GM19023 (cell line): ENCODE results near the gene WFDC1.

Experiments
- ATAC-seq: cut with Tn5 transposase; IDR thresholded peaks from one replicate; pipeline ENCODE4 v1.9.1; 2021; ENCODE audit warnings: mild to moderate bottlenecking, moderate library complexity; ENCODE audit not compliant: unreplicated experiment

Gene WFDC1

DNA sequence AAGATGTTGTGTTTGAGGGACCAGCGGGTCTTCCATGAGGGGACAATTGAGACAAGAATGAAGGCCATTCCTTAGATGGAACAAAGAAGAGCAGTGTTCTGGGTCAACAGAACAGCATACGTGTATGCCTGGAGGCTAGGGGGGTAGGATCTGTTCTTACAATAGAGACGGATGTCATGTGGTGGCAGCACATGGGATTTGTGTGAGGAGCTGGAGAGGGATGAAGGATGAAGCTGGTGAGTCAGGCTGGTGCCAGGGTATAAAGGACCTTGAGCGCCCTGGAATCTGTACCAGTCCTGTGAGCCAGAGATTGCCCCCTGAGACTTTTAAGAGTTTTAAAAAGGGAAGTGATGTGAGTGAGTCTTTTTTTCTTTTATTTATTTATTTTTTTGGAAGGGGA, 22.8 kb upstream of the WFDC1 start:
- no peak for ATAC-seq

DNA sequence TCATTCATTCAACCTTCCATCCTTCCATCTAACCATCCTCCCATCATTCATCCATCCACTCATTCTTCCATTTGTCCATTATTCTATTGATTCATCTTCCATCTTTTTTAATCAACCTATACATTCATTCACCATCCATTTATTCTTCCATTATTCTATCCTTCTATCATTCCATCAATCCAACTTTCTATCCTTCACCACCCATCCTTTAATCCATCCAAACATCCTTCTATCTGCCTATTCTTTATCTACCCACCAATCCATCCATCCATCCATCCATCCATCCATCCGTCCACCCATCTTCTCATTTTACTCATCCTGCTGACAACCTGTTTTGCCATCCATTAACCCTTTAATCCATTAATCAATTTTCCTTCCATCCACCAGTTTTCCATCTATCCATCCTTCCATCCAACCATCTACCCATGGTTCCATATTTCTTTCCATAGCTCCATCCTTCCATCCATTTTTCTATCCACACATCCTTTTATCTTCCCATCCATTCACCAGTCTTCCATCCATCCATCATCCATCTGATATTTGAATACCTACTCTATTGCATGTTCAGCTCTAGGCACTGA, 21.8 kb upstream of the WFDC1 start:
- ATAC-seq: no peak

DNA sequence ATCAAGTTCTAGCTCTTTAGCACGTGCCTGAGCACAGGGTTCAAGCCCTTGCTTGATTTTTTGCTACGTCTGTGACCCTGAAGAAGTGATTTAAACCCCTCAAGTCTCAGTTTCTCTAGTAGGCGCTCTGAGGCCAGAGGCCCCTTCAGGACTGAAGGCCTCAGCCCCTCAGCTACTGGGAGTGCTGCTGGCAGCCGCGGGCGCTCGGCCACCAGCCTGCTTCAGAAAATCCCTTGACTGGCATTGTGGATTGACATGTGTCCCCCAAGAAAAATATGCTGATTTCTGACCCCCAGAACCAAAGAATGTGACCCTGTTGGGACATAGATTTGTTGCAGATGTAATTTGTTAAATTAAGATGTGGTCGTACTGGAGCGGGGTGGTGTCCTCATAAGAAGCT, 20.2 kb upstream of the WFDC1 start:
- ATAC-seq: no peak

DNA sequence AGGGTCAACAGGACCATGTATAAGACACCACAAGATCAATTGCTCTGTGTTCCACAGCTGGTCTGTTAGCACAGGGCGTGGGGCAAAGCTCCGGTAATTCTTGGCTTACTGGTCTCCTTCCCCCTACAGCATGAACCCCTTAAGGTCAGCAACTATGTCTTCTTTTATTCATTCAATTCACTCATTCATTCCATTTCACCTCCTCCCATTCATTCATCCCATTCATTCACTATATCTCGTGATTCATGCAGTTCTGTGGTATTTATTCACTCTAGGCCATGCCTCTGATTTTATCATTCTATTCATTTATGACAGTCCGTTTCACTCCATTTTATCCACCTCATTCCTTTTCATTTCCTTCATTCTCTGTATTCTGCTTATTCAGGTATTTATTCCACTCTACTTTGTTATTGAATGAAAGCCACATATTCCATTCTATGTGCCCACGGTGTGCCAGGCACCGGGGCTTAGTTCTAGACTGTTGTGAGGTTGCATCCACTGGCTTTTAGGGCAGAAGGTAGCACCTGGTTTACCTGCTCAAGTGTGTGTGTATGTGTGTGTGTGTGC, 19.0 kb upstream of the WFDC1 start:
- ATAC-seq: no peak

DNA sequence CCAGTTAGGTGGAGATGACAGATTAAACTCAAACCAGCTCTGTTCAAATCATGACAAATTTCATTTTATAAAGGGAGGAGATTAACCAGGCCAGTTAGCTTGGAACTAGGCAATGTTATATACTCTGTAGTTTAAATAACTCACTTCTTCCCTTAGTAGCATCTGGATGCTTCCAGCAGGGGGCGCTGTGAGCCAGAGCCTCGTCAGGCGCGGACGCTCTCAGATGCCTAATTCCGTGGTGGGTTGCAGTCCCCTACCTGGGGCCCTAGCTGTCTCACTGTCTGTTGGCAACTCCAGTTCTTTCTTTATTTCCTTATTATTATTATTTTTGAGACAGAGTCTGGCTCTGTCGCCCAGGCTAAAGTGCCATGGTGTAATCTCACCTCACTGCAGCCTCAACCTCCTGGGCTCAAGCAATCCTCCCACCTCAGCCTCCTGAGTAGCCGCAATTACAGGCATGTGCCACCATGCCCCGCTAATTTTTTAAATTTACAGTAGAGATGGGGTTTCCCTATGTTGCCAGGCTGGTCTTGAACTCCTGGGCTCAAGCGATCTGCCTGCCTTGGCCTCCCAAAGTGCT, 17.3 kb upstream of the WFDC1 start:
- ATAC-seq: no peak

DNA sequence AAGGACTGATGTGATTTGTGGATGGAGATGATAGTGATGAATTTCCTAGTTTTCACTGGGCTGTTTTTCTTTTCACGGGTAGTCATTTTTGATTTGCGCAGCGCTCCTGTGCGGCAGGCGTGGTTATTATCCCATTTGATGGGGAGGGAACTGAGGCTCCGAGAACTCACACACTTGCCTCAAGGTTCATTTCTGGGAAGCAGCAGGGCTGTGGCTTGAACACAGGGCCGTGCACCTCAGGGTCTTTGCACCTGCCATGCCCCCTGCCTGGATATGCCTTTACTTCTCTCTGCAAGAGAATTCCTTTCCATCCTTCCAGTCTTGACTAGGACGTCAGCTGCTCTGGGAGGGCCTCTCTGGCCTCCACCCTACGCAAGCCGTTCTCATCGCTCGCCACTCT, 16.3 kb upstream of the WFDC1 start:
- ATAC-seq: no peak

DNA sequence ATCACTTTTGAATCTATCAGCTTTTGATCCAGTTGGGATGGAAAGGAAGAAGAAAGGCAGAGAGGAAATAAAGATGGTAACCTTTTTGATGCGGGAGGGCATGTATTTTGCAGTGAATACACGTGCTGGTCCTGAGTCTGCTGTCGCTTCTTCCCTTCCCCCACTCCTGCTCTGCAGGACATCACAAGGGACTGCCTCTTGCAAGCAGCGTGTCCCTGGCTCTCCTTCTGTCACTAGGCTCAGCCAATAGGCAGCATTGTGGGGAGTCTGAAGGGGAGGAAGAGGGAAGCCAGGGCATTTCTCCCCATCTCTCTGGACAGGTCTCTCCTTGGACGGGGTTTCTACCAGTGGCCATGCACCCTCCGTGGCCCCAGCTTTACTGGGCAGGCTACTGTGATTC, 15.7 kb upstream of the WFDC1 start:
- no peak for ATAC-seq

DNA sequence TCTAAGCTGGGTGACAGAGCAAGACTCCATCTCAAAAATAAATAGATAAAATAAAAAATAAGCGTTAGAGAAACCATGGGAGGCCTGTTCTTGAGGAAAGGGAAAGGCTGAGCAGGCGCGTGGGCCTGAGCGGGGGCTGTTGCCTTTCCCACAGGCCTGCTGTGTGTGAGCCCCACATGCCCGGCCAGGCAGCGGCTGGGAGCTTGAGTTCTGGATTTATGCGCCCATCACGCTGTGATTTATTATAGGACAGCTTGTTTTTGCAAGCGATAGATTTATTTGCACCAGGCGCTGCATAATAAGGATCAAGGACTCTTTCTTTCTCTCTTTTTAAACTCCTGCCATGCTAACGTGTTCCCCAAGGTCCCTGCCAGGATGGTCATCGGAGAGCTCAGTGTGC, 14.8 kb upstream of the WFDC1 start:
- no peak for ATAC-seq

DNA sequence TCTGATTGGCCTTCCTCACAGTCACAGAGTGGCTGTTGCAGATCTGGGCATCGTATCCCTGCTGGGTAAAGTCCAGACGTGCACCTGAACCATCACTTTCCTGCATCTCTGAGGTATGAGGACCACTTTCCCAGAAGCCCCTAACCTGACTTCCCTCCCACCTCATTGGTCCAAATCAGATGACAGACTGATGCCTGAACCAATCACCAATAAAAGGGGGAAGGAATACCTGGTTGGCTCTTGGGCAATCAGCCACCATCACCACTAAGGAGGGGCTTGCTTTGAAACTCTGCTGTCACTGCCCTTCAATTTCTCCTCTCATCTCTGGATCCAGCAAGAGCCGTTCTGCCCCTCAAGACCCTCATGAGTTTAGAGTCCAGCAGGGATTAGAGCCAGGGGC, 13.6 kb upstream of the WFDC1 start:
- no peak for ATAC-seq

DNA sequence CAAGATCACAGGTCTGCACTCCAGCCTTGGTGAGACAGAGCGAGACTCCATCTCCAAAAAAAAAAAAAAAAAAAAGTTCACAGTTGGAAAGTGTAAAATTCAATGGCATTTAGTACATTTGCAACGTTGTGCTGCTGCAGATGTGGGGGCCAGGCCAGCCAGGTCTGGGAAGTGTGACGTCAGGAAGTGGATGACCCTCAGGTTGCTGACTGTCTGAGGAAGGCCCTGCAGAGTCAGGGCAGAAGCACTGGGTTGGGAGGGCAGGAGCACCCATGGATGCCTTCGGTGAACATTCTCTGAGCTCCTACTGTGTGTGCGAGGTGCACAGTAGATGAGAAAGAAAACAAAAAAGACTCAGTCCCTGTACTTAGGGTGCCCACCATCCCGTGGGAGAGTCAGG, 12.1 kb upstream of the WFDC1 start:
- no peak for ATAC-seq

DNA sequence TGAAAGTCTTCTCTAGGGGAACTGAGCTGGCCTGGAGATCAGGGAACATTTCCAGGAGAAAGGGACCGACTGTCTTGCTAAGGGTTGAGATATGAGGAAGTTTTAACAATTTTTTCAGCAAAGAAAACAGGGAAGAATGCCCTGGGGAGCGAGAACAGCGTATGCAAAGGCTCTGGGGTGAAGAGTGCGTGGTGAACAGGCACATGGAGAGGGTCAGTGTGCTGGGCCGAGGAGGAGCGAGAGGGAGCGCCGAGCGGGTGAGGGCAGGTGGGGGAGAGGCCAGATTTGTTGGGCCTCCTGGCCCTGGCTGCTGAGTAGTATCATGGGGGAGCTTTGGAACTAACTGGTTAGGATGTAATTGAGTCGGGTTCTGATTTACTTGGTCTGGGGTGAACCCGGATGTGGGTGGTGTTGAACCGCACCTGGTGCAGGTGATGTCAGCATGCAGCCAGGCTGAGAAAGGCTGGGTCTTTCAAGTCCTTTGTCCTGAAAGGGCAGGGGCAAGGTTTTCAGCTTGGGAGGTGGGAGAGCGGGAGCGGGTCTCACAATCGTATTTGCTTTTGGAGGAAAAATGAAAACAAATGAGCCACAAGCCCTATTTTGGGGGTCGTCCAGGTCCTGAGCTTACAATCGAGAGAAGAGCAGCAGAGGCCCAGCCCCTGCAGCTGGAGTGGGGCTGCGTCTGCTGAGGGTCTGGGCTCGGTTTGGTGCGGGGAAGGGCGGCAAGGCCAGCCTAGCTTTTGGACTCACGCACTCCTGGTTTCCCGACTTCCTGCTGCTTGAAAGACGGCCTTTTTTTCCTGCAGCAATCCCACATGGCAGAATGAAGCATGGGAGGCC, 11.1 kb upstream of the WFDC1 start:
- no peak for ATAC-seq

DNA sequence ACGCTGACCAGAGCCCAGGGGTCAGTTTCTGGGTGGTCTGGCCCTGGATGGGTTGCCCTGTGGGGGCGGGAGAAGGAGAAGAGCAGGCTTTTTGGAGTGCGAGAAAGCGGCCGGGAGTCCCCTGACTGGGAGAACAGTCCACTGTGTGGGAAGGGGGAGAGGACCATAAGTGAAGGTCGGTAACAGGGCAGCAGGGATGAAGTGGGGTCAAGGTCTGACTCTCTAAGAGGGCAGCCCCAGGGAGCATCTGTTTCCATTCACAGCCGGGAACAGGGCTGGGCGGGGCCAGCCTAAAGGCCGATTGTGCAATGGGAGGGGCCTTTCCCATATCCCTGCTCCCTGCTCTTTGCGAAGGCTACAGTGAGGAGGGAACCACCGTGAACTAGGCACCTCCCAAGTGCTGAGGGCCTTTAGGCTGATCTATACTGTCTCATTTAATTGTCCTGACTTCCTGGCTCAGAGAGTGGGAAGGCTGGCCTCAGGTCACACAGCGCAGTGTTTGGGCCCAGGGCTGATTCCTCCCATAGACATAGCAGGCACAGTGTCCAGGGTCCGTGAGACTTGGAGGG, 10.4 kb upstream of the WFDC1 start:
- no peak for ATAC-seq

DNA sequence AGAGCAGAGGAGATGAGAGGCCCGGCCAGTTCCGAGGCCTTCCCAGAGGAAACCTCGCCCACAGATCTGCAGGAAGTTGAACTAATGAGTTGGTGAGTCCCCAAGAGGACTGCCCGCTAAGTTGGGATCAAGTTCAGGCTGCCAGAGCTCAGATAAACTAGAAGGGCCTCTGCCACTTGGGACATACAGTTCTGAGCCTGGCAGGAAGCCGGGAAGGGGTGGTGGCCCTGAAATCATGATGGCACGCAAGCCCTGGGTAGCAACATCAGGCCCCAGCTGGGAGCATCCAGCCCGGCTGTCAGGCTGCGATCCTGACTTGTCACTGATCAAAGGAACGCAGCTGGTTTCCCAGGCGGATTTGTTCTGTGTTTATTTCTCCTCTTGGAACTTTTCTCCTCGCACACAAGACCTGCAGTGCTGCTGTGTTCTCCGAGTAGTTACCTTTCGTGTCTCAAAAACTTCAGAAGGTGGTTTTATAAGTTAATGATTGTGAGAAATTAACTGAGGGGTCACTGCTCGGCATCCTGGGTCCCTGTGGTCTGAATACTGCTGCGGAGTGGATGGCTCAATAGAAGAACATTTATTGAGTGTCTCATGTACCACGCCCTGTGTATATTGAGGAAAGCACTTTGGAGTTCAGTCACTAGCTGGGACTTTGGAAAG, 8.0 kb upstream of the WFDC1 start:
- no peak for ATAC-seq

DNA sequence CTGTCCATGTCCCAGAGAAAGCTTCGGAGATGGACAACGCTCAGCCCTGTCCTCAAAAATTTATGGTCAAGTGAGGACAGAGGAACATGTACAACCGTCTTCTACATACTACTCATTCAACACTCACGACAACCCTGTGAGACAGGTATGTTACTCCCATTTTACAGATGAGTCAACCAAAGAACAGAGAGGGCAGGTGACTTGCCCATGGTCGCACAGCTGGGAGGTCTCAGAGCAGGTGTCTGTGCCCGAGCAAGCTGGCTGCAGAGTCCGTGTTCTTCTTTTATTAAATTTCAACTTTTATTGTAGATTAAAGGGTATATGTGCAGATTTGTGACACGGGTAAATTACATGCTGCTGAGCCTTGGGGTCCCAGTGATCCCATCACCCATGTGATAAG, 5.8 kb upstream of the WFDC1 start:
- no peak for ATAC-seq

DNA sequence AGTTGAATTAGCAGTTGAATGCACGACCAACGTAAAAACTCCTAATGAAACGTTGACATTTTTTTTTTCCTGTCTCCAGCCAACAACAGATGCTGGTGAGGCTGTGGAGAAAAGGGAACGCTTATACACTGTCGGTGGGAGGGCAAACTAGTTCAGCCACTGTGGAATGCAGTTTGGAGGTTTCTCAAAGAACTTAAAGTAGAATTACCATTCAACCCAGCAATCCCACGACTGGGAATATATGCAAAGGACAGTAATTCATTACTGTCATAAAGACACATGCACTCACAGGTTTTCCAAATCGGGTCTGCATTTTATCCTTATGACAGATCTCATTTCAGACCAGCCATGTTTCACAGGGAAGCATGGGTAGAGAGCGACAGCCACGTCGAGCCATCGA, 3.5 kb upstream of the WFDC1 start:
- no peak for ATAC-seq

DNA sequence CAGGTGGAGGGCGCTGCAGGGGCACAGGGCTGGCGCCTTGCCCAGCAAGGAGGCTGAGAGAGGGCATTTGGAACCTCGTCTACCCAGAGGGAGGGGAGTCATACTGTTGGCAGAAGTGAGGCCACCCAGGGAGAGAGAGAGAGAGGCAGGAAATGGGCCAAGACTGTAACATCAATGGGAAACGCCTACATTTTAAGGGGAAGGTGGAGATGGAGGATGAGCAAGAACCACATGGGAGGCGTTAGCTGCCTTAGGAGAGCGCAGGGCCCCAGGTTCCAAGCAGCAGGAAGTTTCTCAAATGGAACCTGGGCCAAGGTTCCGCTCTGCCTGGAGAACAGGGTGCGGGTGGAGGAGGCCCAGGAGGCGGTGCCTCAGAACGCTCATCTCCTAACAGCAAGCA, 2.7 kb upstream of the WFDC1 start:
- no peak for ATAC-seq

DNA sequence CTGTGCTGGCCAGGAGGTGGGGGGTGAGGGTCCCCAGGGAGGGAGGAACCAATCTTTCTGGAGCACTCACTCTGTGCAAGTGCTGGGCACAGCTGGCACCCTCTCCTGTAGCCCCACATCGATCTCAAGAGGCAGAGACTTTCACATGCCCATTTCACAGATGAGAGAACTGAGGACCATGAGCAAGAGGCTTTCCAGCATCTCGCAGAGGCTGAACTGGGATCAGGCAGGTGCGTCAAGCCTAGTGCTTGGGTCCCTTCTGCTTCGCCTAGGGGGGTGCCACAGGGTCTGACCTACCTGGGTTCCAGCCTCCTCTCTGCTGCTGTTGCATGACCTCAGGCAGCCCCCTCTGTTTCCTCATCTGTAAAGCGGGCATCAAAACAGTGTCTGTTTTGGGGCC, 1.3 kb upstream of the WFDC1 start:
- no peak for ATAC-seq

DNA sequence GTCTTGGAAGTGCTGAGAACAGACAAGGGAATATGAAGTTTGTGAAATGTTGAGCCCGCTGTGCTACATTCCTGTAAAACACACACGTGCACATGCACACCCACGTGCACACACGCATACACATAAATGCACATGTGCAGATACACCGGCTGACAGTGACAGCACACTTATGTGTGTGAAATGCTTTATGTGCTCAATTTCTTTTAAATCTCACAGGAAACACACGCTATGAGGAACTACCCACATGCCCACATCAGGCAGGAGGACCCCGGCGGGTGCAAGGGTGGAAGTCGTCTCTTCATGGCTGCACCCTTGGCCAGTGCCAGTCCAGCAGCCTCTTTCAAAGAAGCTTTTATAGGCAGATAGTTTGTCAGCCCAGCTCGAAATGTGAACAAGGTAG, 561 bp upstream of the WFDC1 start:
- ATAC-seq: no peak

DNA sequence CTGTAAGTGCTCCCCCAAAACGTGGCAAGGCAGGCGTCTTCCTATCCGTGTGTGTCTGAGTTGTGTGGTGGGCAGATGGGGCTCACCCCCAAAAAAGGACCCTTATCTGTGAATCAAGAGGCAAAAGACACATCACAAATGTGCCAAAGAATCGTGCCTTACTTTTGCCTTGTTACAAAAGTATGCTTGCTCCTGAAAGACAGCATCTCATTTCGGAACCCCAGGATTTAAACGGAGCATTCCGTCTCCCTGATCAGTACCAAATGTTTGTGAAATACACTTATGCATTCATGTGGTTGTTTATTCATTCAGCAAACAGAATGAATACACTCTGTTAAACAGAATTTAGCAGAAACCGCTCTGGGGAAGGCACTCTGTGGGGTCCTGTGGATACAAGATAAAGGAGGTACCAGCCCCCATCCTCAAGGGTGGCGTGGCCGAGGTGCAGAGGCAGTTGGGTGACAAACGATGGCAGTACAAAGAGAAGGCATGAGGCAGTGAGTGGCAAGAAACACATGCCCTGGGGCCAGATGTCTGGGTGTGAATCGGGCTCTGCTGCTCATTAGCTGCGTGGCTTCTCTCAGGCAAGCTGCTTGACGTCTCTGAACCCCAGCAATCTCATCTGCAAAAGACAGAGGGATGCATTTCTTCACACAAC, 654 bp downstream of the WFDC1 start:
- no peak for ATAC-seq

DNA sequence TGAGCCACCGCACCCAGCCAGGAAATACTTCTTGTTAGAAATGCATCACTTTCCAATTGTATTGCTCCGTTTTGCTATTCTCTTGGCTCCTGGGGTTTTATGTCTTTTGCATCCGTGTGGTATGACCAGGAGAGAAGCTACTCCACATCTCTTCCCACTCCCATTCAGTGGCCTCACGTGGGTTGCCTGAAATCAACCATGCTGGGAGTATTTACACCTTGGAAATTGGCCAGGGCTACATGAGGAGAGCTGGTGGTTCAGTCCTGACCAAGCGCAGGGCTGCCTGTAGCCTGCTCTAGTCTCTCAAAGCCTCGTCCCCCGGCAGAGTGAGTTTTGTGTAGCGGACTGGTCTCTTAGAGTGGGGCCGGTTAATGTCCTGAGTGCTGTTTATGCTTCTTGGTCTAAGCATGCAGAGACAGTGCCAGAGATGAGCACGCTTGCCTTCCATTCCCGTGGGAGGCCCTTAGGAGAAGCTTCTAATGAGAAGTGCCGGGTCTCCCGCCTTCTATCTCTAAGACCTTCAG, 3.8 kb downstream of the WFDC1 start:
- ATAC-seq: no peak
